ENCODE results near the gene SOS2. TPM values are rescaled to one million over a fixed set of nuclear protein-coding genes. Genes with fewer than 3 reads are reported as not detected.

SOS2 gene
- total RNA-seq, 4 donors from 2014 or later, result 45.9 to 82.8 (median 62.1) TPM

GRCh38 chr14:50212726-50213125 is 18.7 kb downstream of the SOS2 start:
- peaks cover 0 to 31% (median 10%) of the 10 kb centered on the region in 4 donors for H3K4me1 ChIP-seq
- no peaks in the 10 kb centered on the region for H3K36me3 ChIP-seq
- no peak for DNase-seq
- H3K9me3 ChIP-seq, result no peaks in the 10 kb centered on the region
- WGBS, 2 donors (ENCODE audit: low coverage in 1 of 2), result 56 to 63% methylated on average over 3 of the region's 3 CpGs
- TF ChIP-seq CTCF (IDR thresholded peaks at IDR 0.05) (no peak), POLR2AphosphoS5 (IDR thresholded peaks at IDR 0.05) (no peak), POLR2A (IDR thresholded peaks at IDR 0.05) (no peak)
- intact Hi-C loops (cut with DNase I; ENCODE audit: low total_unique reads) (no loop called here), in situ Hi-C loops (cut with MboI; ENCODE audit: low pct_ligation_motif_present in 1 of 4, low pct_unique_long_range_greater_than_20kb in 1 of 4, low sequenced_read_pairs in 3 of 4) (no loop called here)
- H3K27me3 ChIP-seq, result no peaks in the 10 kb centered on the region
- H3K4me3 ChIP-seq, result no peak overlapping the region
- no peak overlapping the region for H3K27ac ChIP-seq

GRCh38 chr14:50210074-50210473 is 21.3 kb downstream of the SOS2 start:
- no peak for DNase-seq
- Histone ChIP-seq H3K27ac (no peak overlapping the region), H3K36me3 (no peaks in the 10 kb centered on the region), H3K27me3 (no peaks in the 10 kb centered on the region), H3K4me1 (peaks cover 0 to 21% (median 10%) of the 10 kb centered on the region in 4 donors), H3K4me3 (no peak overlapping the region), H3K9me3 (no peaks in the 10 kb centered on the region)
- 75 to 78% methylated on average over 1 of the region's 1 CpG for WGBS, 2 donors (ENCODE audit: low coverage in 1 of 2)
- in situ Hi-C loops (cut with MboI; ENCODE audit: low pct_ligation_motif_present in 1 of 4, low pct_unique_long_range_greater_than_20kb in 1 of 4, low sequenced_read_pairs in 3 of 4), result no loop called here
- TF ChIP-seq POLR2AphosphoS5 (IDR thresholded peaks at IDR 0.05) (no peak), CTCF (IDR thresholded peaks at IDR 0.05) (no peak), EP300 (IDR thresholded peaks at IDR 0.05; ENCODE audit: low read depth) (no peak), POLR2A (IDR thresholded peaks at IDR 0.05) (no peak)
- intact Hi-C loops (cut with DNase I; ENCODE audit: low total_unique reads), result no loop called here

- Histone ChIP-seq H3K4me3 (no peak overlapping the region), H3K27me3 (no peaks in the 10 kb centered on the region), H3K4me1 (peaks cover 0 to 9% (median 0%) of the 10 kb centered on the region in 4 donors), H3K36me3 (peaks cover 0 to 30% (median 5%) of the 10 kb centered on the region in 4 donors), H3K27ac (peak overlapping the region in 1 of 4 donors; percentile 16), H3K9me3 (no peaks in the 10 kb centered on the region)
- WGBS, 2 donors (ENCODE audit: low coverage in 1 of 2), result 40 to 76% methylated on average over 2 of the region's 2 CpGs
- TF ChIP-seq CTCF (IDR thresholded peaks at IDR 0.05), result no peak
- no peak for TF ChIP-seq POLR2A (IDR thresholded peaks at IDR 0.05)
- TF ChIP-seq POLR2AphosphoS5 (IDR thresholded peaks at IDR 0.05), result no peak
- no peak for TF ChIP-seq EP300 (IDR thresholded peaks at IDR 0.05; ENCODE audit: low read depth)
- intact Hi-C loops (cut with DNase I; ENCODE audit: low total_unique reads), result no loop called here
- DNase-seq, result no peak
- in situ Hi-C loops (cut with MboI; ENCODE audit: low pct_ligation_motif_present in 1 of 4, low pct_unique_long_range_greater_than_20kb in 1 of 4, low sequenced_read_pairs in 3 of 4), result no loop called here
Observed at GRCh38 chr14:50198499-50198898, 32.9 kb downstream of the SOS2 start.

GRCh38 chr14:50191499-50191898 is 39.9 kb downstream of the SOS2 start:
- peaks cover 0 to 25% (median 7%) of the 10 kb centered on the region in 4 donors for H3K36me3 ChIP-seq
- H3K9me3 ChIP-seq, result no peaks in the 10 kb centered on the region
- 64 to 78% methylated on average over 1 of the region's 1 CpG for WGBS, 2 donors (ENCODE audit: low coverage in 1 of 2)
- H3K27me3 ChIP-seq, result no peaks in the 10 kb centered on the region
- in situ Hi-C loops (cut with MboI; ENCODE audit: low pct_ligation_motif_present in 1 of 4, low pct_unique_long_range_greater_than_20kb in 1 of 4, low sequenced_read_pairs in 3 of 4), result no loop called here
- DNase-seq, result no peak
- H3K4me3 ChIP-seq, result no peak overlapping the region
- H3K4me1 ChIP-seq, result no peaks in the 10 kb centered on the region
- no peak overlapping the region for H3K27ac ChIP-seq
- intact Hi-C loops (cut with DNase I; ENCODE audit: low total_unique reads), result no loop called here
- no peak for TF ChIP-seq EP300 (IDR thresholded peaks at IDR 0.05; ENCODE audit: low read depth)
- no peak for TF ChIP-seq POLR2AphosphoS5 (IDR thresholded peaks at IDR 0.05)

GRCh38 chr14:50186107-50186506 is 45.3 kb downstream of the SOS2 start:
- intact Hi-C loops (cut with DNase I; ENCODE audit: low total_unique reads), result no loop called here
- WGBS, 2 donors (ENCODE audit: low coverage in 1 of 2), result 85 to 100% methylated on average over 1 of the region's 1 CpG
- TF ChIP-seq CTCF (IDR thresholded peaks at IDR 0.05) (no peak), POLR2AphosphoS5 (IDR thresholded peaks at IDR 0.05) (no peak), POLR2A (IDR thresholded peaks at IDR 0.05) (no peak), EP300 (IDR thresholded peaks at IDR 0.05; ENCODE audit: low read depth) (no peak)
- no peaks in the 10 kb centered on the region for H3K4me1 ChIP-seq
- no peaks in the 10 kb centered on the region for H3K9me3 ChIP-seq
- H3K27ac ChIP-seq, result no peak overlapping the region
- in situ Hi-C loops (cut with MboI; ENCODE audit: low pct_ligation_motif_present in 1 of 4, low pct_unique_long_range_greater_than_20kb in 1 of 4, low sequenced_read_pairs in 3 of 4), result no loop called here
- H3K27me3 ChIP-seq, result no peaks in the 10 kb centered on the region
- DNase-seq, result no peak
- peaks cover 0 to 37% (median 16%) of the 10 kb centered on the region in 4 donors for H3K36me3 ChIP-seq
- H3K4me3 ChIP-seq, result no peak overlapping the region
